SU-DHL-6 (cell line): Measurements from ENCODE around the gene SMARCA4.
"Not testable (repeated sequence)": the region's sequence is repeated elsewhere in the genome, so short reads cannot be mapped to it uniquely, and the experiment has no call there.

Source experiments
- H2AFZ ChIP-seq: fragments of 200-600 bp; sonication (generic); 2 replicates; pipeline ENCODE4 v1.6.1; 2014; ENCODE audit warnings: low read depth, mild to moderate bottlenecking, moderate library complexity, mixed read lengths, antibody characterized with exemption, low read length; ENCODE audit not compliant: severe bottlenecking
- H3F3A ChIP-seq: fragments of 200-600 bp; shearing (Covaris generic); 2 replicates; pipeline ENCODE4 v1.6.0; 2016; ENCODE audit warnings: antibody characterized with exemption, mild to moderate bottlenecking; ENCODE audit not compliant: insufficient read depth
- H3K27ac ChIP-seq: fragments of 200-600 bp; sonication (generic); 2 replicates; pipeline ENCODE4 v1.5.1; 2016; ENCODE audit warnings: low read depth, mild to moderate bottlenecking, low read length, moderate library complexity, mixed read lengths
- H3K27me3 ChIP-seq: fragments of 200-600 bp; sonication (generic), shearing (Covaris generic); 2 replicates; pipeline ENCODE4 v1.6.0; 2014; ENCODE audit warnings: mild to moderate bottlenecking, low read length
- H3K36me3 ChIP-seq: fragments of 200-600 bp; sonication (generic); 2 replicates; pipeline ENCODE4 v1.6.1; 2014; ENCODE audit warnings: mild to moderate bottlenecking, low read length, mixed read lengths
- H3K4me2 ChIP-seq: fragments of 300-600, 200-600 bp; shearing (Covaris generic), sonication (generic); 2 replicates; pipeline ENCODE4 v1.6.0; 2014; ENCODE audit warnings: low read length, low read depth, mild to moderate bottlenecking; ENCODE audit not compliant: poor library complexity, severe bottlenecking
- H3K4me3 ChIP-seq: fragments of 200-600 bp; sonication (generic); 2 replicates; pipeline ENCODE4 v1.5.1; 2014; ENCODE audit warnings: antibody characterized with exemption, low read length, mild to moderate bottlenecking, mixed read lengths; ENCODE audit not compliant: insufficient read depth, poor library complexity, severe bottlenecking
- H3K79me2 ChIP-seq: fragments of 200-600 bp; sonication (generic); 2 replicates; pipeline ENCODE4 v1.6.1; 2014; ENCODE audit warnings: mild to moderate bottlenecking, low read length, moderate library complexity; ENCODE audit not compliant: insufficient read depth
- H3K9ac ChIP-seq: fragments of 200-600 bp; sonication (generic); 2 replicates; pipeline ENCODE4 v1.7.0; 2014; ENCODE audit warnings: mild to moderate bottlenecking, low read length
- H3K9me2 ChIP-seq: fragments of 200-600 bp; sonication (generic); replicated peaks from 2 replicates; pipeline ENCODE4 v1.6.1; 2014; ENCODE audit warnings: low read length; ENCODE audit not compliant: insufficient read depth
- H3K9me3 ChIP-seq: fragments of 200-600 bp; sonication (generic); 2 replicates; pipeline ENCODE4 v1.6.1; 2014; ENCODE audit warnings: low read length, mixed read lengths; ENCODE audit not compliant: insufficient read depth
- H4K20me1 ChIP-seq: fragments of 200-600 bp; sonication (generic); 2 replicates; pipeline ENCODE4 v1.6.1; 2014; ENCODE audit warnings: low read depth, mild to moderate bottlenecking, antibody characterized with exemption, low read length, moderate library complexity, mixed read lengths
- EZH2phosphoT487 ChIP-seq: fragments of 200-600 bp; sonication (generic), shearing (Covaris generic); conservative IDR thresholded peaks from 2 replicates; pipeline ENCODE4 v1.6.1; 2018; ENCODE audit warnings: mild to moderate bottlenecking, antibody characterized with exemption, low read length, moderate library complexity, mixed read lengths
- TF ChIP-seq, protein P1 (sequence below): fragments of 200-600 bp; sonication (generic); IDR thresholded peaks from one replicate; pipeline ENCODE4 v1.5.1; 2017; ENCODE audit warnings: antibody characterized with exemption, mild to moderate bottlenecking, low read length, moderate library complexity; ENCODE audit not compliant: insufficient read depth, poor library complexity, severe bottlenecking

The SMARCA4 gene

DNA sequence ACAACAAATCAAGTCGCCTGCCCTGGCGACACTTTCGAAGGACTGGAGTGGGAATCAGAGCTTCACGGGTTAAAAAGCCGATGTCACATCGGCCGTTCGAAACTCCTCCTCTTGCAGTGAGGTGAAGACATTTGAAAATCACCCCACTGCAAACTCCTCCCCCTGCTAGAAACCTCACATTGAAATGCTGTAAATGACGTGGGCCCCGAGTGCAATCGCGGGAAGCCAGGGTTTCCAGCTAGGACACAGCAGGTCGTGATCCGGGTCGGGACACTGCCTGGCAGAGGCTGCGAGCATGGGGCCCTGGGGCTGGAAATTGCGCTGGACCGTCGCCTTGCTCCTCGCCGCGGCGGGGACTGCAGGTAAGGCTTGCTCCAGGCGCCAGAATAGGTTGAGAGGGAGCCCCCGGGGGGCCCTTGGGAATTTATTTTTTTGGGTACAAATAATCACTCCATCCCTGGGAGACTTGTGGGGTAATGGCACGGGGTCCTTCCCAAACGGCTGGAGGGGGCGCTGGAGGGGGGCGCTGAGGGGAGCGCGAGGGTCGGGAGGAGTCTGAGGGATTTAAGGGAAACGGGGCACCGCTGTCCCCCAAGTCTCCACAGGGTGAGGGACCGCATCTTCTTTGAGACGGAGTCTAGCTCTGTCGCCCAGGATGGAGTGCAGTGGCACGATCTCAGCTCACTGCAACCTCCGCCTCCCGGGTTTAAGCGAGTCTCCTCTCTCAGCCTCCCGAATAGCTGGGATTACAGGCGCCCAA is 128.6 kb downstream of the SMARCA4 start, which contains the start of gene LDLR:
Gene LDLR, plus strand, starts transcription at position 210 of the 760 bp plus-strand sequence. Its CDS starts 86 bp downstream, at position 296.
- Histone ChIP-seq H4K20me1 (peaks cover 16% of the 10 kb centered on the region; the same call in 1 of the 2 replicates), H3K4me3 (peak within 1 kb of the TSS; percentile 73), H3K4me2 (peak within 1 kb of the TSS; percentile 57), H3K27ac (peak within 1 kb of the TSS; percentile 91), H3K36me3 (0 out of 2 replicates have a peak, but pooled peaks cover 4% of the 10 kb centered on the region), H3F3A (peaks cover 9% of the 10 kb centered on the region; the same call in 1 of the 2 replicates), H3K27me3 (no peaks in the 10 kb centered on the region), H3K9me2 (no peaks in the 10 kb centered on the region), H3K79me2 (peaks cover 40% of the 10 kb centered on the region), H3K9ac (peak within 1 kb of the TSS; percentile 83), H3K9me3 (no peaks in the 10 kb centered on the region), H2AFZ (no peak within 1 kb of the TSS)
- TF ChIP-seq, protein P1, sequence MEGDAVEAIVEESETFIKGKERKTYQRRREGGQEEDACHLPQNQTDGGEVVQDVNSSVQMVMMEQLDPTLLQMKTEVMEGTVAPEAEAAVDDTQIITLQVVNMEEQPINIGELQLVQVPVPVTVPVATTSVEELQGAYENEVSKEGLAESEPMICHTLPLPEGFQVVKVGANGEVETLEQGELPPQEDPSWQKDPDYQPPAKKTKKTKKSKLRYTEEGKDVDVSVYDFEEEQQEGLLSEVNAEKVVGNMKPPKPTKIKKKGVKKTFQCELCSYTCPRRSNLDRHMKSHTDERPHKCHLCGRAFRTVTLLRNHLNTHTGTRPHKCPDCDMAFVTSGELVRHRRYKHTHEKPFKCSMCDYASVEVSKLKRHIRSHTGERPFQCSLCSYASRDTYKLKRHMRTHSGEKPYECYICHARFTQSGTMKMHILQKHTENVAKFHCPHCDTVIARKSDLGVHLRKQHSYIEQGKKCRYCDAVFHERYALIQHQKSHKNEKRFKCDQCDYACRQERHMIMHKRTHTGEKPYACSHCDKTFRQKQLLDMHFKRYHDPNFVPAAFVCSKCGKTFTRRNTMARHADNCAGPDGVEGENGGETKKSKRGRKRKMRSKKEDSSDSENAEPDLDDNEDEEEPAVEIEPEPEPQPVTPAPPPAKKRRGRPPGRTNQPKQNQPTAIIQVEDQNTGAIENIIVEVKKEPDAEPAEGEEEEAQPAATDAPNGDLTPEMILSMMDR, result no peak
- TF ChIP-seq EZH2phosphoT487, result no peak

DNA sequence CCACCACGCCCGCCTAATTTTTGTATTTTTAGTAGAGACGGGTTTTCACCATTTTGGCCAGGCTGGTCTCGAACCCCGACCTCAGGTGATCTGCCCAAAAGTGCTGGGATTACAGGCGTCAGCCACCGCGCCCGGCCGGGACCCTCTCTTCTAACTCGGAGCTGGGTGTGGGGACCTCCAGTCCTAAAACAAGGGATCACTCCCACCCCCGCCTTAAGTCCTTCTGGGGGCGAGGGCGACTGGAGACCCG is 129.1 kb downstream of the SMARCA4 start:
- H3K27me3 ChIP-seq, H2AFZ ChIP-seq, H3K36me3 ChIP-seq, H3F3A ChIP-seq, H3K9me2 ChIP-seq, H3K9me3 ChIP-seq: not testable (repeated sequence)
- H3K27ac ChIP-seq, result peak overlapping the region; percentile 91
- H3K4me3 ChIP-seq, result peak overlapping the region; percentile 73
- peak overlapping the region; percentile 57 for H3K4me2 ChIP-seq
- H3K9ac ChIP-seq, result peak overlapping the region; percentile 83
- H3K79me2 ChIP-seq, result peaks cover 45% of the 10 kb centered on the region
- H4K20me1 ChIP-seq, result peaks cover 19% of the 10 kb centered on the region; the same call in 1 of the 2 replicates

DNA sequence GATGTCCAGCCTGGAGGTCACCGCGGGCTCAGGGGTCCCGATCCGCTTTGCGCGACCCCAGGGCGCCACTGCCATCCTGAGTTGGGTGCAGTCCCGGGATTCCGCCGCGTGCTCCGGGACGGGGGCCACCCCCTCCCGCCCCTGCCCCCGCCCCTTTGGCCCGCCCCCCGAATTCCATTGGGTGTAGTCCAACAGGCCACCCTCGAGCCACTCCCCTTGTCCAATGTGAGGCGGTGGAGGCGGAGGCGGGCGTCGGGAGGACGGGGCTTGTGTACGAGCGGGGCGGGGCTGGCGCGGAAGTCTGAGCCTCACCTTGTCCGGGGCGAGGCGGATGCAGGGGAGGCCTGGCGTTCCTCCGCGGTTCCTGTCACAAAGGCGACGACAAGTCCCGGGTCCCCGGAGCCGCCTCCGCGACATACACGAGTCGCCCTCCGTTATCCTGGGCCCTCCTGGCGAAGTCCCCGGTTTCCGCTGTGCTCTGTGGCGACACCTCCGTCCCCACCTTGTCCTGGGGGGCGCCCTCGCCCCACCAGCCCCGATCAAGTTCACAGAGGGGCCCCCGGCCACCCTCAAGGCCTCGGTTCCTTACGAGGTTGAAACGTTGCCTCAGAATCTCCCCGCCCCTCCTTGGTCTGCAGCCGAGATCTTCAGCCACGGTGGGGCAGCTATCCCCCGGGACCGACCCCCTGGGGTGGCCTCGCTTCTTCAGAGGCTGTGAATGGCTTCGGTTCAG is 129.6 kb downstream of the SMARCA4 start:
- Histone ChIP-seq H3K27ac (peak overlapping the region; percentile 91), H3K4me3 (peak overlapping the region; percentile 73), H3F3A (peaks cover 9% of the 10 kb centered on the region; the same call in 1 of the 2 replicates), H3K79me2 (peaks cover 50% of the 10 kb centered on the region), H3K4me2 (peak overlapping the region; percentile 93), H3K9me2 (no peaks in the 10 kb centered on the region), H4K20me1 (peaks cover 21% of the 10 kb centered on the region; the same call in 1 of the 2 replicates), H3K9me3 (no peaks in the 10 kb centered on the region), H3K9ac (peak overlapping the region; percentile 83), H3K36me3 (0 out of 2 replicates have a peak, but pooled peaks cover 4% of the 10 kb centered on the region), H3K27me3 (no peaks in the 10 kb centered on the region), H2AFZ (no peak overlapping the region)
- TF ChIP-seq, protein P1, result no peak
- TF ChIP-seq EZH2phosphoT487, result no peak
